Osteoblast (primary cell): Measurements from ENCODE around the gene SPAG6. TPM values are rescaled to one million over a fixed set of nuclear protein-coding genes. Genes with fewer than 3 reads are reported as not detected.
A peak's percentile ranks its signal among the peaks of the same experiment; 100 is the strongest.

ENCODE experiments used
- DNase-seq: peaks from one replicate; pipeline ENCODE4 v3.0.0; 2011; ENCODE audit warnings: low spot score, mixed read lengths; ENCODE audit not compliant: insufficient read length; ENCODE audit errors: missing footprints
- H2AFZ ChIP-seq: 2 replicates; pipeline ENCODE4 v1.6.0; 2011; ENCODE audit warnings: mild to moderate bottlenecking, low read length
- H3K27ac ChIP-seq: 2 replicates; pipeline ENCODE4 v1.5.1; 2011; ENCODE audit warnings: mild to moderate bottlenecking, low read depth, low read length, moderate library complexity
- H3K27me3 ChIP-seq: 2 replicates; pipeline ENCODE4 v1.6.0; 2012; ENCODE audit warnings: mild to moderate bottlenecking, control low read depth, inconsistent platforms, low read length, moderate library complexity; ENCODE audit not compliant: insufficient read depth
- H3K36me3 ChIP-seq: 2 replicates; pipeline ENCODE4 v1.5.1; 2011; ENCODE audit warnings: mild to moderate bottlenecking, low read length, control low read depth, moderate library complexity; ENCODE audit not compliant: insufficient read depth
- H3K4me1 ChIP-seq: 2 replicates; pipeline ENCODE4 v1.5.1; 2011; ENCODE audit warnings: mild to moderate bottlenecking, low read length, control low read depth, moderate library complexity; ENCODE audit not compliant: insufficient read depth
- H3K4me2 ChIP-seq: 2 replicates; pipeline ENCODE4 v1.6.0; 2011; ENCODE audit warnings: mild to moderate bottlenecking, low read length; ENCODE audit not compliant: insufficient read depth
- H3K4me3 ChIP-seq: fragments of 200-600 bp; sonication (generic); 3 replicates; pipeline ENCODE4 v1.5.1; 2012; ENCODE audit warnings: mild to moderate bottlenecking, low read length, inconsistent platforms; ENCODE audit not compliant: insufficient read depth
- H3K79me2 ChIP-seq: 2 replicates; pipeline ENCODE4 v1.6.0; 2012; ENCODE audit warnings: mild to moderate bottlenecking, low read length, control low read depth, inconsistent platforms; ENCODE audit not compliant: insufficient read depth
- H3K9me3 ChIP-seq: 2 replicates; pipeline ENCODE4 v1.5.1; 2011; ENCODE audit warnings: low read depth, low read length, control low read depth
- H4K20me1 ChIP-seq: 2 replicates; pipeline ENCODE4 v1.6.0; 2012; ENCODE audit warnings: mild to moderate bottlenecking, low read length, control low read depth; ENCODE audit not compliant: insufficient read depth
- total RNA-seq: library from RNA; depleted of rRNA; stranded (reverse); fragments of >200 nt; gene quantifications from 2 replicates; pipeline ENCODE4 v1.2.3, GENCODE V29; 2012
- TF ChIP-seq, protein P1 (sequence below): IDR thresholded peaks from 2 replicates; pipeline ENCODE4 v1.5.1; 2011; ENCODE audit warnings: mild to moderate bottlenecking, low read depth, low read length, moderate library complexity; ENCODE audit errors: extremely low read depth

SPAG6 gene
- total RNA-seq, 1 donor: not detected

DNA sequence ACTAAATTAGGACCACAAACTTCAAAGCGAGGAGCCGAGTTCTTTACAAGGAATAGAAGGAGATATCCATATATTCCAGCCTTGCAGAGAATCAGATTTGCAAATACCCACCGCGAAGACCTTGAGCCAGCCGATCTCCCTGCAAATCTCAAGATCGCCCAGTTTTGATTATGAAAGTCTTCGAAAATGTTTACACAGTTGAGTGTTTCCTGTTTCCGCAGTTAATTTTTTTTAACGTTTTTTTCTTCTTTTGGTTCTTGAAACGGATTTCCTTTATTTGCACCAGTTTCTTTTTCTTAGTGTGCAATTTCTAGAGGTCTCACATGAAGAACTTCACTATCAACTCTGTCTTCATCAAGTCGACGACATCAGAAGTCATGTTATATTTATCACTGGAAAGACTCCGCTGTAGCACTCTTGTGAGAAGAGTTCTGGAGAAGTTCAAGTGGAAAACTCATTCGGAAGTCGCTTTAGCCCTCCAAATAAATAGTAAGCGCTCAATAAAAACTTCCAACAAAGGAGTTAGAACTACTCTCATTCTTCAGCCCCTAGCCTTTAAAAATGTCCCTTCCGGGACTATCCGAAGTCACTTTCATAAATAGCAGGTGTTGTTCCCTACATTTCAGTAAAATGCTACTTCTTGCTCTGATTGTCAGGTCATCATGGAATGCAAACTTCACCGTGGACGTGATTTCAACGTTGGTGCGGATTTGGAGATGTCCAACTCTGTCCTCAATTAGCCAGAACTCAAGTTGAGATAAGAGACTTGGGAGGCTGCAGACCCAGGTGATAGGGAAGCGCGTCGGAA lies 11.9 kb upstream of the SPAG6 start:
- DNase-seq: no peak
- Histone ChIP-seq H3K27me3 (peaks cover 49% of the 10 kb centered on the region), H2AFZ (no peak overlapping the region), H3K4me1 (no peaks in the 10 kb centered on the region), H3K27ac (no peak overlapping the region), H3K79me2 (no peaks in the 10 kb centered on the region), H3K36me3 (peaks cover 18% of the 10 kb centered on the region), H4K20me1 (no peaks in the 10 kb centered on the region), H3K4me2 (no peak overlapping the region), H3K4me3 (no peak overlapping the region), H3K9me3 (no peaks in the 10 kb centered on the region)
- TF ChIP-seq, protein P1, sequence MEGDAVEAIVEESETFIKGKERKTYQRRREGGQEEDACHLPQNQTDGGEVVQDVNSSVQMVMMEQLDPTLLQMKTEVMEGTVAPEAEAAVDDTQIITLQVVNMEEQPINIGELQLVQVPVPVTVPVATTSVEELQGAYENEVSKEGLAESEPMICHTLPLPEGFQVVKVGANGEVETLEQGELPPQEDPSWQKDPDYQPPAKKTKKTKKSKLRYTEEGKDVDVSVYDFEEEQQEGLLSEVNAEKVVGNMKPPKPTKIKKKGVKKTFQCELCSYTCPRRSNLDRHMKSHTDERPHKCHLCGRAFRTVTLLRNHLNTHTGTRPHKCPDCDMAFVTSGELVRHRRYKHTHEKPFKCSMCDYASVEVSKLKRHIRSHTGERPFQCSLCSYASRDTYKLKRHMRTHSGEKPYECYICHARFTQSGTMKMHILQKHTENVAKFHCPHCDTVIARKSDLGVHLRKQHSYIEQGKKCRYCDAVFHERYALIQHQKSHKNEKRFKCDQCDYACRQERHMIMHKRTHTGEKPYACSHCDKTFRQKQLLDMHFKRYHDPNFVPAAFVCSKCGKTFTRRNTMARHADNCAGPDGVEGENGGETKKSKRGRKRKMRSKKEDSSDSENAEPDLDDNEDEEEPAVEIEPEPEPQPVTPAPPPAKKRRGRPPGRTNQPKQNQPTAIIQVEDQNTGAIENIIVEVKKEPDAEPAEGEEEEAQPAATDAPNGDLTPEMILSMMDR: no peak

DNA sequence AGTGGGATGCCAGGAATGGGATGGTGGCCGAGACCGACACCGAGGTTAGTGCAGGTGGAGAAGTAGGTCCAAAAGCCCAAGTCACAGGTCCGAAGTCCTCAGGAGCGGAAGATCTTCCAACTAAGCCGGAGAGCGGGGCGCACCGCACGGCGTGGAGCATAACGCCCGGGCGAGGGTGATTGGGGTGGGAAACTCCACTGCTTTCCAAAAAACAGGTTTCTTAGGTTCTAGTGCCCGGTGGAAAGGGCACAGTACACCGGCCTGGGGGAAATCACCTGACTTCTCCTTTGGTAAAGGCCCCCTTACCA lies 11.4 kb upstream of the SPAG6 start:
- no peak overlapping the region for H3K4me2 ChIP-seq
- H3K27me3 ChIP-seq: peaks cover 55% of the 10 kb centered on the region

DNA sequence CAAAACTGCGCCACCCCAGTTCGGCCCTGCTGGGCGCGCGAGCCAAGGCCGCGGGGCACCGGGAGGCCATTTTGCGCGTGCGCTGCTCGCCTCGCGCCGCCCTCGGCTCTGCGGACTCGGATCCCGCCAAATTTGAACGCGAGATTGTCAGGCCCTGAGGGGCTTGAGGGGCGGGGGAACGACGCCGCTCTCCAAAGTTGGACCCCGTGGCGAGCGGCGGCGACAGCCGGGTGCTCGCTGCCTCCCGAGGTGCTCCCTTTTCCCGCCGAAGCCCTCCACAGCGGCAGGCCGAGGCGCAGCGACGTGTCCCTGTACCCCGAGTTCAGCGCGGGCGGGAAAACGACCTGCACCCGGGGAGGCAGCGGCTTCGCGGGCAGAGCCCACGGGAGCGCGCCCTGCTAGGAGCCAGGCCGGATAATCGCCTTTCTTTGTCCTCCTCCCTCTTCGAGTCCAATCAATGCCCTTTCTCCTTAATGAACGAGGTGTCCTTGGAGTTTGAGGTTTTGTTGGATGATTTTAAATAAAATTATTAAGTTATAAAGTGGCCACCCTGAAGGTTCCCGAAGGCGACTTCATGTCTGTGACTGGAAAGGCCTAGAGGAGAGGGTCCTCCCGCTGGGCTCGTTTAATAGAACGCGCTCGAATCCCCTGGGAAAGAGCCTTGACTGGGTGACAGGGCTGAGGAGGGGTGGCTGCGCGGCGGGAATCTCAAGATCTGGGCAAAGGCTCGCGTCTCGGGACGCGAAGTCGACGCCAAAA lies 10.7 kb upstream of the SPAG6 start:
- no peak overlapping the region for H3K27ac ChIP-seq
- TF ChIP-seq, protein P1: no peak
- H3K4me2 ChIP-seq: peak overlapping the region; percentile 83
- H3K27me3 ChIP-seq: peaks cover 61% of the 10 kb centered on the region
- no peaks in the 10 kb centered on the region for H3K79me2 ChIP-seq
- peaks cover 6% of the 10 kb centered on the region for H3K36me3 ChIP-seq
- peak overlapping the region; percentile 92 for H2AFZ ChIP-seq
- peak; percentile 81 for DNase-seq
- H4K20me1 ChIP-seq: no peaks in the 10 kb centered on the region
- no peaks in the 10 kb centered on the region for H3K9me3 ChIP-seq
- peak overlapping the region; percentile 71 for H3K4me3 ChIP-seq
- no peaks in the 10 kb centered on the region for H3K4me1 ChIP-seq

More for the DNA sequence above, 11.4 kb upstream of the SPAG6 start:
- no peaks in the 10 kb centered on the region for H3K4me1 ChIP-seq
- H3K79me2 ChIP-seq: no peaks in the 10 kb centered on the region
- H2AFZ ChIP-seq: no peak overlapping the region
- peaks cover 13% of the 10 kb centered on the region for H3K36me3 ChIP-seq
- no peaks in the 10 kb centered on the region for H3K9me3 ChIP-seq
- no peak overlapping the region for H3K27ac ChIP-seq
- DNase-seq: no peak
- TF ChIP-seq, protein P1: no peak
- H4K20me1 ChIP-seq: no peaks in the 10 kb centered on the region
- H3K4me3 ChIP-seq: no peak overlapping the region
